HG02798 (cell line): ENCODE results near the gene ZNF844.
"Not testable (repeated sequence)": the region's sequence is repeated elsewhere in the genome, so short reads cannot be mapped to it uniquely, and the experiment has no call there.

ENCODE experiments used
- ATAC-seq: cut with Tn5 transposase; IDR thresholded peaks from one replicate; pipeline ENCODE4 v1.9.1; 2021; ENCODE audit warnings: mild to moderate bottlenecking; ENCODE audit not compliant: unreplicated experiment, poor library complexity

Gene ZNF844

DNA sequence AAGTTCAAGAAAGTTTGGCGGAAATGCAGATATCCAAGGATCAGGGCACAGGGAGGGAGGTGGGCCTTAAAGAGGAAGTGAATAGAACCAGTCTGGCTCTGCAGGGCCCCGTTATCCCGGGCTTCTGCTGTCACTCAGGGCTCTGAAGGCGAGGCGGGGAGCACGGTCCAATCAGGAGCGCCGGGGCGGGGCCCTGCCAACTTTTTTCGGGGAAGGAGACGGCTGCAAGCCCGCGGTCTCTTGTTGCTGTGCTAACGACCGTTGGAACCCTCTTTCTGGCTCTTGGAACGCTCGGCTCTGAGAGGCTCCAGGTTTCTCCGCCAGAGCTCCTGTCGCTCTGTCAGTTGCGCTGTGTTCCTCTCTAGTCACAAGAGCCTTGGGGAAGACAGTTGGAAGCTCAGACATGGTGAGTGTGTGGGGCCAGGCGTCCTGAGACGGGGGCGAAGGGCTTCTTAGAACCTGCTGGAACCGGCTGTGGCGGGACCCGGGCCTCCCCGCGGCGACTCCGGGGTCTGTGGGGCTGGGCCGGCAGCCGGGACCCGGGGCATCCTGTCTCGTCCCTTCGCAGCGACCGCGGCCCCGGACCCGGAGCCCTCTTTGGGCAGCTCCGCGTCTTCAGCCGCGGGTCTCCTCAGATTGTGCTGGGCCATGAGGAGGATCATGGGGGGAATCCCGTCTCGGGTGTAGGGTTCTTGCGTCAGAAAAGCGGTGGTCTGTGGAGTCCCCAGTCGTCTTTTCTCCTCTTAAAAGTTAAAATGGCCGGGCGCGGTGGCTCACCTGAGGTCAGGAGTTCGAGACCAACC is 27.7 kb downstream of the ZNF844 start:
- peak; percentile 60 for ATAC-seq

DNA sequence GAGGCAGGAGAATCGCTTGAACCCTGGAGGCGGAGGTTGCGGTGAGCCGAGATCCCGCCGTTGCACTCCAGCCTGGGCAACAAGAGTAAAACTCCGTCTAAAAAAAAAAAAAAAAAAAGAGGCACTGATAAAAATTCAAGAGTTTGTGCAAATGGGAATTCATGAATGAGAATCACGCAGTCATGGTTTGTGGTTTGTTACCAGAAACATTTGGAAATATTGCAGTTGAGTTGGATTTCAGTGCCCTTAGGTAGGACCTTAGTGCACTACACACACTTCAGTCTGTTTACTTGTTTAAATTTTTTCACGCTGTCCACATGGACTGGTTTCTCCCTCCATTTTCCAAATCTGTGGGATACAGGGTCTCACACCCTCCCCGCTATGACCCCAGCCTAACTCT is 28.4 kb downstream of the ZNF844 start:
- ATAC-seq = no peak

DNA sequence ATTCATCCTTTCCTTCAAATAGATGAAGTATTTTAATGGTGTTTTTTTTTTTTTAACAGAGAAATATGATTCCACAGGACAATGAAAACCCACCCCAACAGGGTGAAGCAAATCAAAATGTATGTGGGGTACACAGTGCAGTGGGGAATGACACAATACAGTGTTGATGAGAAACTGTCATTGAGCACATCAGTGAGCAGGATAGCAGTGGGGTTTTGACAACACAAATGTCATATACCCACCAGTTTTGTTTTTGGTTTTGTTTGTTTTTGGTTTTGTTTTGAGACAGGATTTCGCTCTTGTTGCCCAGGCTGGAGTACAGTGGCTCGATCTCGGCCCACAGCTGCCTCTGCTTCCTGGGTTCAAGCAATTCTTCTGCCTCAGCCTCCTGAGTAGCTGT is 29.2 kb downstream of the ZNF844 start:
- ATAC-seq = no peak

DNA sequence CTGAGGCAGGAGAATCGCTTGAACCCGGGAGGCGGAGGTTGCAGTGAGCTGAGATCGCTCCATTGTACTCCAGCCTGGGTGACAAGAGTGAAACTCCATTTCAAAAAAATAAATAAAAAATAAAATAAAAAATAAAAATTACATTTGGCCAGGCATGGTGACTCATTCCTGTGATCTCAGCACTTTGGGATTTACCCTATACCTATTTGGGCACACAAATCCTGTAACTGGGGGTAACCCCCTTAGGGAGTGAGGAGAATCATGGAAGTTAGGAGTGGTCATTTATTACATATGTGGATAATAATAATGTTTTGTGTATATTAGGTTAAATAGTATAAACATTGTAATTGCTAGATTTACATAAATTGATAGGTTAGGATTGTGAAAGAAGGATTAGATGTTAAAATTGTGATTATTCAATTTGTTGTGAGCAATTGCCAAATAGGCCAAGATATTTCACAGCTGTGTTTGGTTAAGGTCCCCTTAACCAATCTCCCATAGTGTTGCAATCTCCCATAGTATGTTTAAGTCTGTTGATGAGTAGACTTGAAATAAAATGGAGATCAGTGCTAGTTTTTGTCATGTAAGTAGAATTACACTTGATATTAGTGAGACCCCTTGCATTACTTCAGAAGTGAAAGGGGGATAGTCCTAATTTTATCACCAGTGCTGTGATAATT is 30.7 kb downstream of the ZNF844 start:
- no peak for ATAC-seq

DNA sequence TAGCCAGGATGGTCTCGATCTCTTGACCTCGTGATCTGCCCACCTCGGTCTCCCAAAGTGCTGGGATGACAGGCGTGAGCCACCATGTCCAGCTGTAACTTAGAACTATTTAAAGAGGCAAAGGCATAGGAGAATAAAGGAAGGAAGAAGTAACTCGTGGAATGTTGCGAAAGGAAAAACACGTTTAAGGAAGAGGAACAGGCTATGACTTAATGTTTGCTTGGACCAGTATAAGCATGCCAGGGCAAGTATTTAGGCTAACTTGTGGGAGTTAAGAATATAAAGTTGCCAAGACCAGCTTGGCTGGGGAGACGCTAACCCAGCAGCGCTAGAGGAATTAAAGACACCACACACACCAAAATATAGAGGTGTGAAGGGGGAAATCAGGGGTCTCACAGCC is 33.5 kb downstream of the ZNF844 start:
- ATAC-seq = no peak

DNA sequence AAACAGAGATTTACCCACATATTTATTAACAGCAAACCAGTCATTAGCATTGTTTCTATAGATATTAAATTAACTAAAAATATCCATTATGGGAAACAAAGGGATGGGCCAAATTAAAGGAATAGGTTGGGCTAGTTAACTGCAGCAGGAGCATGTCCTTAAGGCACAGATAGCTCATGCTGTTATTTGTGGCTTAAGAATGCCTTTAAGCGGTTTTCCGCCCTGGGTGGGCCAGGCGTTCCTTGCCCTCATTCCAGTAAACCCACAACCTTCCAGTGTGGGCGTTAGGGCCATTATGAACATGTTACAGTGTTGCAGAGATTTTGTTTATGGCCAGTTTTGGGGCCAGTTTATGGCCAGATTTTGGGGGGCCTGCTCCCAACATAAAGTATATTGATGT is 39.4 kb downstream of the ZNF844 start:
- not testable (repeated sequence) for ATAC-seq

DNA sequence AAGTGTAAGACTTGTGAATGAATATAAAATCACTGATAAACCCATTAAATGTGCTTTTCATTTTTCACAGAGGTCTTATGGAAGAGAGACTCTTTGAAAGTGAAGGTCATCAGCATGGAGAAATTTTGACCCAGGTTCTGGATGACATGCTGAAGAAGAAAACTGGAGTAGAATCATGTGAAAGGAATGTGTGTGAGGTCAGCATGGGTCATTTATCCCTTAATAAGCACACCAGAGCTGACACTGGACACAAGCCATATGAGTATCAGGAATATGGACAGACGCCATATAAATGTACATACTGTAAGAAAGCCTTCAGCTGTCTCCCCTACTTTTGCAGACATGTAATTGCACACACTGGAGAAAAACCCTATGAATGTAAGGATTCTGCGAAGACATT is 46.6 kb downstream of the ZNF844 start:
- ATAC-seq = no peak

DNA sequence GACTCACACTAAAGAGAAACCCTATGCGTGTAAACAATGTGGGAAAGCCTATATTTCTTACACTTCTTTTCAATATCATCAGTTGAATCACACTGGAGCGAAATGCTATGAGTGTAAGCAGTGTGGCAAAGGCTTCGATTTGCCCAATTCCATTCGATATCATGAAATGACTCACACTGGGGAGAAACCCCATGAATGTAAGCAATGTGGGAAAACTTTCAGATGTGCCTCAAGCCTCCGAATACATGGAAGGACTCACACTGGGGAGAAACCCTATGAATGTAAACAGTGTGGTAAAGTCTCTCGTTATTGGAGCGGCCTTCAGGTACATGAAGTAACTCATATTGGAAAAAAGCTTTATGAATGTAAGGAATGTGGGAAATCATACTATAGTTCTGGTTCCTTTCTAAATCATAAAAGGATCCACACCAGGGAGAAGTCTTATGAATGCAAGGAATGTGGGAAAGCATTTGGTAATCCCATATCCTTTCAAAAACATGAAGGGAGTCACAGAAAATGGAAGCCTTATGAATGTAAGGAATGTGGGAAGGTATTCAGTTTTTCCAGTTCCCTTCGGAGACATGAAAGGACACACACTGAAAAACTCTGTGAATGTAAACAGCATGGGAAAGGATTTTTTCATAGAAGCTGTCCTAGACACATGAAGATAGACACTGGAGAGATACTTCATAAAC is 47.6 kb downstream of the ZNF844 start:
- ATAC-seq = no peak

DNA sequence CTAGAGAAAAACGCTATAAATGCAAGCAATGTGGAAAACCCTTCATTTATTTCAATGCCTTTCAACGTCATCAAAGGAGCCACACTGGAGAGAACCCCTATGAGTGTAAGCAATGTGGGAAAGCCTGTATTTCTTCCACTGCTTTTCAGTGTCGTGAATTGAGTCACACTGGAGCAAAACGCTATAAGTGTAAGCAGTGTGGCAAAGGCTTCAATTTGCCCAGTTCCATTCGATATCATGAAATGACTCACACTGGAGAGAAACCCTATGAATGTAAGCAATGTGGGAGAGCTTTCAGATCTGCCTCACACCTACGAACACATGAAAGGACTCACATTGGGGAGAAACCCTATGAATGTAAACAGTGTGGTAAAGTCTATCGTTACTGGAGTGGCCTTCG is 48.2 kb downstream of the ZNF844 start:
- ATAC-seq = no peak

DNA sequence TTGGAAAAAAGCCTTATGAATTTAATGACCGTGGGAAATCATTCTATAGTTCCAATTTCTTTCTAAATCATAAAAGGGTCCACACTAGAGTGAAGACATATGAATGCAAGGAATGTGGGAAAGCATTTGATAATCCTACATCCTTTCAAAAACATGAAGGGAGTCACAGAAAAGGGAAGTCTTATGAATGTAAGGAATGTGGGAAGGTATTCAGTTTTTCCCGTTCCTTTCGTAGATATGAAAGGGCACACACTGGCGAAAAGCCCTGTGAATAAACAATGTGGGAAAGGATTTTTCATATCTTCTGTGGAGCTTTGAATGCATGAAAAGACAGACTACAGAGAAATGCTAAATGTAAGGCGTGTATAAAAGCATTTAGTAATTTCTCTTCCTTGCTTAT is 48.6 kb downstream of the ZNF844 start:
- ATAC-seq = no peak

DNA sequence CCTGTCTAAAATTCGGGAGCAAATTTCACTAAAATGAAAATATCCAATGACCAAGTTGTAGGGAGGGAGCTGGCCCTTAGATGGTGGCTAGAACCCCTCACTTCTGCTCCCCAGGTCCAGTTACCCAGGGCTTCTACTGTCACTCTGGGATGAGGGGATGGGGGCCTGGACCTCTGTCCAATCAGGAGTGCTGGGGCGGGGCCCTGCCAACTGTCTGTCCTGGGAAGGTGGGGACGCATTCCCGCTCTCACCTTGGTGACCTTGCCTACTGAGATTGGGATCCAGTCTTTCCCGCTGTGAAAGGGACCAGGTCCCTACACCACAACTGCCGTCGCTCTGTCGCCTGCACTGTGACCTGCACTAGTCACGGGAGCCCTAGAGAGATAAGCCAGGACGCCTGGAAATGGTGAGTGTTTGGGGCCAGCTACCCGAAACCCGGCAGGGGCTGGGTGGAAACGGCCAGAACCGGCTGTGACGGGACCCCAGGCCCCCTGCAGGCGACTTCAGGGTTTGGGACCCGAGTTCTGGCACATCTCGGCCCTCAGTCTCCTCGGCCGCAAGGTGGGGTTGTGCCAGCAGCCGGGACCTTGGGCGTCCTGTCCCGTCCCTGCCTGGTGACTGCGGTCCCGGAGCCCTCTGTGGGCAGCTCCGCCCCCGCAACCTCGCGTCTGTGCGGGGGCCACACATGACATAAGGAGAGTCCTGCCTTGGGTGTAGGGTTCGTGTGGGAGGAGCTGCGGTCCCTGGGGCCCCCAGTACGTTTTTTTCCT is 52.9 kb downstream of the ZNF844 start:
- no peak for ATAC-seq

DNA sequence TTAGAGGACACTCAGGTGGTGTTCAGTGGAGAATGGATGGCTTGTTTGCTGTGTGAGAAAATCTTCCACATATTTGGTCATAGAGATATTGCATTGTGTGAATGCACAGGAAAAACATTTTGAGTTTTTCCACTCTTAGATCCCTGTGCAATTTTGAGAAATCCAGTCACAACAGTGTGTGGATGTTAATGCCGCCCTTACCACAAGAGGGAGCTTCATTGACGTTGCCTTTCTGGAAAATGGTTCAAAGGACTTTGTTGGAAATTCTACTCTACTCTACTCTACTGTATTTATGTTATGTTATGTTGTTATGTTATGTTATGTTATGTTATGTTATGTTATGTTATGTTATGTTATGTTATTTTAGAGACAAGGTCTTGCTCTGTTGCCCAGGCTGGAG is 62.2 kb downstream of the ZNF844 start:
- ATAC-seq = no peak
